GM18951 (cell line): ENCODE measurements around the gene PUSL1.

Experiments
- POLR2A ChIP-seq: IDR thresholded peaks from 4 replicates; pipeline ENCODE4 v1.6.1; 2011; ENCODE audit warnings: mild to moderate bottlenecking; ENCODE audit not compliant: insufficient read length, insufficient read depth; ENCODE audit errors: extremely low read depth
- in situ Hi-C: fragments of 300-500 bp; cut with MboI; formaldehyde crosslinking; loops from one replicate; pipeline ENCODE4 v1.12.0; 2022; ENCODE audit warnings: low sequenced_read_pairs, mixed read lengths, inconsistent platforms; ENCODE audit not compliant: unreplicated experiment

Gene PUSL1, protein sequence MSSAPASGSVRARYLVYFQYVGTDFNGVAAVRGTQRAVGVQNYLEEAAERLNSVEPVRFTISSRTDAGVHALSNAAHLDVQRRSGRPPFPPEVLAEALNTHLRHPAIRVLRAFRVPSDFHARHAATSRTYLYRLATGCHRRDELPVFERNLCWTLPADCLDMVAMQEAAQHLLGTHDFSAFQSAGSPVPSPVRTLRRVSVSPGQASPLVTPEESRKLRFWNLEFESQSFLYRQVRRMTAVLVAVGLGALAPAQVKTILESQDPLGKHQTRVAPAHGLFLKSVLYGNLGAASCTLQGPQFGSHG

GRCh38 chr1:1307923-1308755 lies at the start of gene PUSL1, which contains the start of gene ACAP3:
TSS of gene PUSL1 (plus strand) at chr1:1308597. CDS start at chr1:1308644, 47 bp downstream.
TSS of gene ACAP3 (minus strand) at chr1:1307930. CDS start at chr1:1307815, 115 bp downstream.
- in situ Hi-C loops, result no loop called here
- TF ChIP-seq POLR2A, result peak; percentile 59

DNA sequence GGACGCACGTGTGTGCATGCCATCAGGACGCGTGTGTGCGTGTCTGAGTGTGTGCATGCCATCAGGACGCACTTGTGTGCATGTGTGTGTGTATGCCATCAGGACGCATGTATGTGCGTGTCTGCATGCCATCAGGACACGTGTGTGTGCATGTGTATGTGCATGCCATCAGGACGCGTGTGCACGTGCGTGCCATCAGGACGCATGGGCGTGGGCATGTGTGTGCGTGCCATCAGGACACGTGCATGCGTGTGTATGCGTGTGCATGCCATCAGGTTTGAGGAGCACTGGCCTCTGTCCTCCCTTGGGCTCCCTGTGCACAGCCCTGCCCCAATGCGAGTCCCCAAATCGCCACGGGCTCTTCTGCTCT lies 49.3 kb upstream of the PUSL1 start:
- no peak for TF ChIP-seq POLR2A
- in situ Hi-C loops, result no loop called here

GRCh38 chr1:1259540-1259939 lies 48.9 kb upstream of the PUSL1 start:
- in situ Hi-C loops, result no loop called here
- no peak for TF ChIP-seq POLR2A

- peak; percentile 16 for TF ChIP-seq POLR2A
- in situ Hi-C loops, result loop anchor here (10.0 kb wide), 1 partner anchor 145 kb away; the partner anchor contains the start of gene C1orf159
Measured at GRCh38 chr1:1259951-1260600, 48.3 kb upstream of the PUSL1 start.

- TF ChIP-seq POLR2A, result no peak
- in situ Hi-C loops, result loop anchor here (10.0 kb wide), 1 partner anchor 146 kb away; the partner anchor contains the start of gene C1orf159
Measured at GRCh38 chr1:1260843-1261560, 47.4 kb upstream of the PUSL1 start.

DNA sequence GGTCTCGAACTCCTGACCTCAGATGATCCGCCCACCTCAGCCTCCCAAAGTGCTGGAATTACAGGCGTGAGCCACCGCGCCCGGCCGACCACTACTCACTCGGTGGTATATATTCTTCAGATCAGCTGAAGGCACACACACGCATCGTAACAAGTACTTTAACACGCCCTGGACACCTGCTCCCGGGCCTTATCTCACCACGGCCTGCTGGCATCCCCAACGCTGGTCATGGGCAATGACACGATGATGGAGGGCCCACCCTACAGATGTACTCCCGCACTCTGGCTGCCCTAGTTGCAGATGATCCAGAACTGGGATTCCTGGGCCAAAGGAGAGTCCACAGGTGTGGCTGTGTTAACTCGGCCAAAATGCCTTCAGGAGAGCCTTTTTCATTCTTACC lies 46.3 kb upstream of the PUSL1 start:
- in situ Hi-C loops, result loop anchor here (10.0 kb wide), 1 partner anchor 147 kb away; the partner anchor contains the start of gene C1orf159
- no peak for TF ChIP-seq POLR2A

GRCh38 chr1:1262758-1263157 lies 45.6 kb upstream of the PUSL1 start:
- in situ Hi-C loops, result loop anchor here (10.0 kb wide), 1 partner anchor 148 kb away; the partner anchor contains the start of gene C1orf159
- no peak for TF ChIP-seq POLR2A

GRCh38 chr1:1264026-1264425 lies 44.4 kb upstream of the PUSL1 start:
- TF ChIP-seq POLR2A, result no peak
- in situ Hi-C loops, result loop anchor here (10.0 kb wide), 1 partner anchor 149 kb away; the partner anchor contains the start of gene C1orf159

DNA sequence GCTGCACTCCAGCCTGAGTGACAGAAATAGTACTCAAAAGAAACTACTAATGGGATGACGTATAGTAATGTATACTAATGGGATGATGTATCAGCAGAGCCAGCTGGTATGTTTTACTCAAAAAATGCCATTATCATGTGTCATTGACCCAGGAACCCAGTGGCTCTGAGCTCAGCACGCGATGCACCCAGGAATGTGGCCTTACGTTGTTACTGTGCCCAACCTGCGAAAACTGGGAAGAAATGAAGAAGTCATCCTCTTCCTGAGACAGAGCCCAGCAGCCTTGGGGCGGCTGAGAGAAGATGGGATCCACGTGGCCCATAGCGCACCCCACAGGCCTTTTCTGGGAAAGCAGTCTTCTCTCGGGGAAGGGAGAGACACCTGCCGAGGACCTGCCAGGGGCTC lies 43.5 kb upstream of the PUSL1 start:
- in situ Hi-C loops, result loop anchor here (10.0 kb wide), 1 partner anchor 150 kb away; the partner anchor contains the start of gene C1orf159
- TF ChIP-seq POLR2A, result no peak

DNA sequence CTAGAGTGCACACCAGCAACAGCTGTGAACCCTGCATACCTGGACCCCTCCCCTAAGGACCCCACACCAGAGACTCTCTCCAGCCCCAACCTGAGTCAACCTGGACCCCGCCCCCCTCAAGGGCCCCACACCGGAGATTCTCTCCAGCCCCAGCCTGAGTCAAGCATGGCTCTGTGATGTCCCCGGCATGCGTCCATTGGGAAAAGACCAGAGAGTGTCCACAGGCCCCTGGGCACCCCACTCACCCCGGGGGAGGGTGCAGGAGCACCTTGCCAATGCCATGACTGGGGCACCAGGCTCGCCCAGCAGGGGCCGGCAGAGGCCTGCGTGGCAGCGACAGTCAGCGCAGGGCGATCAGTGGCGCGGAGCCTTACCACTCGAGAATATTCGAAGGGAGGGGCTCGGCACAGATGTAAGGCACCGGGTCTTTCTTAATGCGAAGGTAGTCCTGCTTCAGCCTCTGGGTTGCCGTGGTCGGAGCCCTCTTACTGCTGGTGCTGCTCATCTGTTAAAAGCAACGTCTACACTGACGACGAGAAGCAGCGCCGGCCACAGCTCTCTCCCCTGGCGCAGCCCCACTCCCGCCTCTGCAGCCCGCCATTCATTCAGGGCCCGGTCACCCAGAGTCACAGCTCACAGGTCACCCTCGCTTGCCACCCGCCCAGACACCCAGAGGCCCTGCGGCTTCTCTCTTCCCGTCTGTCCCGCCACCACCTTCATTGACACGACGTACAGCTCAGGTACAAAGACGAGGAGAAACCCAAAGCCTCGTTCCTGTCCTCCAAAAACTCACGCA lies 40.7 kb upstream of the PUSL1 start:
- TF ChIP-seq POLR2A, result no peak
- in situ Hi-C loops, result loop anchor here (10.0 kb wide), 1 partner anchor 153 kb away; the partner anchor contains the start of gene C1orf159

DNA sequence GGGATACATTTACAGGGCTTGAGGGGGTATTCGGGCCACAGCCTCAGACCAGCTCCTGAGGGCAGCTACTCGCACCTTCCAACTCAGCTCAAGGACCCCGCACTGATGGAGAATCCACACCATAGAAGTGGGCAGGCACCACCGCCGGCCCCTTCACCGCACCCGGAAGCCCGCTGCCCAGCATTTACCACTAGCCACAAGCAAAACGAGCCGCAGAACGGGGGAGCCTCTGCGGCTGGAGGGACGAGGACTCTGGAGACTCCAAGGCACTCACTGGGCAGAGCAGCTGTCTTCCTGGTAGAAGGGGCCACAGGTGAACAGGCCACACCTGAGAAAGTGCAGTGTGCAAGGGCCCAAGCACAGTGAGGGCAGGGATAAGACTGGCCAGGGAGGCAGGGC lies 40.1 kb upstream of the PUSL1 start:
- TF ChIP-seq POLR2A, result no peak
- in situ Hi-C loops, result loop anchor here (10.0 kb wide), 1 partner anchor 153 kb away; the partner anchor contains the start of gene C1orf159
